HEK293 (cell line): ENCODE measurements around the gene DDX28.
"Not testable (repeated sequence)": the region's sequence is repeated elsewhere in the genome, so short reads cannot be mapped to it uniquely, and the experiment has no call there.

Source experiments
- CTCF ChIP-seq: fragments of 450-650 bp; formaldehyde crosslinking; IDR thresholded peaks from 2 replicates; pipeline ENCODE4 v1.5.1; 2016; ENCODE audit warnings: missing biosample characterization, missing genetic modification characterization
- TRIM28 ChIP-seq: IDR thresholded peaks from 2 replicates; pipeline ENCODE4 v1.6.1; 2011; ENCODE audit warnings: low read length, control low read depth, borderline replicate concordance
- ZNF280C ChIP-seq: fragments of 450-650 bp; formaldehyde crosslinking; IDR thresholded peaks from 2 replicates; pipeline ENCODE4 v1.5.1; 2016; ENCODE audit warnings: missing biosample characterization, missing genetic modification characterization
- ZNF488 ChIP-seq: fragments of 450-650 bp; formaldehyde crosslinking; IDR thresholded peaks from 2 replicates; pipeline ENCODE4 v1.5.1; 2016; ENCODE audit warnings: missing biosample characterization, missing genetic modification characterization

- TF ChIP-seq TRIM28; ZNF280C (tag by site-specific recombination); ZNF488 (tag by site-specific recombination); CTCF (tag by site-specific recombination): not testable (repeated sequence)
Measured at GRCh38 chr16:67998779-67999688, 24.0 kb downstream of the DDX28 start, which contains the start of gene DPEP2.
